H1 (cell line): ENCODE data around the gene SLIT3. TPM values are rescaled to one million over a fixed set of nuclear protein-coding genes. Genes with fewer than 3 reads are reported as not detected.

Experiments used
- CHD7 ChIP-seq: fragments of 300-600 bp; sonication (generic); IDR thresholded peaks from 2 replicates; pipeline ENCODE4 v1.7.1; 2012; ENCODE audit warnings: low read length, moderate library complexity, mild to moderate bottlenecking, inconsistent platforms; ENCODE audit not compliant: insufficient replicate concordance
- CTCF ChIP-seq, 3 experiments: IDR thresholded peaks; 1 replicate in 2 of 3; 2 replicates in 1 of 3; pipeline versions ENCODE4 v1.5.1 to v1.6.1; 2011; ENCODE audit warnings: low read length in 3 of 3, mild to moderate bottlenecking in 3 of 3, inconsistent platforms in 2 of 3, low read depth in 1 of 3, moderate library complexity in 1 of 3; ENCODE audit not compliant: insufficient read depth in 1 of 3; ENCODE audit errors: control extremely low read depth in 1 of 3
- EGR1 ChIP-seq: IDR thresholded peaks from 2 replicates; pipeline ENCODE4 v1.6.1; 2011; ENCODE audit warnings: low read depth, low read length, borderline replicate concordance
- GTF2F1 ChIP-seq: IDR thresholded peaks from 2 replicates; pipeline ENCODE4 v1.6.1; 2012; ENCODE audit warnings: low read depth, low read length, improper control_type of control experiment, borderline replicate concordance
- KDM1A ChIP-seq: fragments of 200-600, 300-600 bp; sonication (generic); IDR thresholded peaks from 2 replicates; pipeline ENCODE4 v1.7.1; 2016; ENCODE audit warnings: mild to moderate bottlenecking, low read length, borderline replicate concordance
- PHF8 ChIP-seq: fragments of 200-600 bp; sonication (generic); conservative IDR thresholded peaks from 2 replicates; pipeline ENCODE4 v1.7.1; 2012; ENCODE audit warnings: low read depth, mild to moderate bottlenecking, inconsistent platforms, low read length, moderate library complexity
- POLR2AphosphoS5 ChIP-seq: IDR thresholded peaks from 2 replicates; pipeline ENCODE4 v1.6.1; 2011; ENCODE audit warnings: low read depth, low read length
- SP2 ChIP-seq: IDR thresholded peaks from 2 replicates; pipeline ENCODE4 v1.6.1; 2012; ENCODE audit warnings: mild to moderate bottlenecking, low read length, inconsistent platforms
- polyA plus RNA-seq, 7 experiments: library from polyadenylated mRNA; depleted of rRNA in 3 of 7; stranded (reverse) in 5 of 7; unstranded in 2 of 7; fragments of >200 nt in 5 of 7; fragments of 200-250 nt in 2 of 7; gene quantifications; 1 replicate in 5 of 7; 2 replicates in 1 of 7; 4 replicates in 1 of 7; pipeline versions ENCODE4 v1.2.1 to v1.2.3, GENCODE V29; 2011 to 2013; ENCODE audit warnings: missing spikeins in 2 of 7, mixed read lengths in 2 of 7
- total RNA-seq: library from RNA; stranded (reverse); fragmentation: NEBNext Ultra II Directional; extraction: Animal tissue kit (Norgen Biotek cat#: 25700); gene quantifications from 2 replicates; pipeline ENCODE4 v1.2.1, GENCODE V29; 2021

SLIT3 gene
- total and polyA plus RNA-seq, 2 of the 8 experiments (the other 6 are each of a cell fraction or from before 2014, with no cell fraction given), result 1.1 to 1.2 TPM

- TF ChIP-seq CHD7 (no peak), CTCF (IDR thresholded peaks at IDR 0.05; ENCODE audit: control extremely low read depth in 1 of 3, insufficient read depth in 1 of 3, low read depth in 1 of 3, low read length in 3 of 3) (no peak), POLR2AphosphoS5 (no peak), GTF2F1 (no peak), KDM1A (no peak), PHF8 (no peak), SP2 (no peak), EGR1 (no peak)
These were observed 566.8 kb downstream of the SLIT3 start (continued) for GRCh38 chr5:168734119-168734518.
